ENCODE measurements around the gene SEMA5B. TPM values are rescaled to one million over a fixed set of nuclear protein-coding genes. Genes with fewer than 3 reads are reported as not detected.

Gene SEMA5B
- polyA plus RNA-seq, 3 donors from 2014 or later: not detected

- Mint-ChIP-seq H3K4me3 (peak overlapping the region; percentile 71 to 79 (median 71)), H3K4me1 (peaks cover 16 to 18% of the 10 kb centered on the region in 2 donors), H3K27me3 (ENCODE audit: low read depth in 3 of 3) (peaks cover 1 to 14% (median 8%) of the 10 kb centered on the region in 3 donors), H3K36me3 (no peaks in the 10 kb centered on the region), H3K9me3 (no peaks in the 10 kb centered on the region), H3K27ac (peak overlapping the region in 1 of 6 donors; percentile 13)
- no peak for DNase-seq
Observed at GRCh38 chr3:123067689-123068600, 40.4 kb upstream of the SEMA5B start.

- H3K9me3 Mint-ChIP-seq: no peaks in the 10 kb centered on the region
- H3K27me3 Mint-ChIP-seq (ENCODE audit: low read depth in 3 of 3): peaks cover 1 to 14% (median 10%) of the 10 kb centered on the region in 3 donors
- peak within 1 kb of the TSS; percentile 71 to 79 (median 75) for H3K4me3 Mint-ChIP-seq
- no peak within 1 kb of the TSS for H3K27ac Mint-ChIP-seq
- DNase-seq: peak in 2 of 3 donors; percentile 14 to 22
- H3K4me1 Mint-ChIP-seq: peaks cover 16 to 18% of the 10 kb centered on the region in 2 donors
- H3K36me3 Mint-ChIP-seq: no peaks in the 10 kb centered on the region
Observed at GRCh38 chr3:123066896-123067688, 39.5 kb upstream of the SEMA5B start, which contains the start of gene PDIA5. TSS of gene PDIA5 (plus strand) at chr3:123067025. CDS start at chr3:123067165, 140 bp downstream.

- no peak overlapping the region for H3K27ac Mint-ChIP-seq
- peaks cover 1 to 14% (median 10%) of the 10 kb centered on the region in 3 donors for H3K27me3 Mint-ChIP-seq (ENCODE audit: low read depth in 3 of 3)
- H3K4me1 Mint-ChIP-seq: peaks cover 16 to 18% of the 10 kb centered on the region in 2 donors
- no peak for DNase-seq
- H3K4me3 Mint-ChIP-seq: peak overlapping the region; percentile 65 to 76 (median 71)
- H3K36me3 Mint-ChIP-seq: no peaks in the 10 kb centered on the region
- H3K9me3 Mint-ChIP-seq: no peaks in the 10 kb centered on the region
Observed at GRCh38 chr3:123066599-123066895, 39.0 kb upstream of the SEMA5B start.

- Mint-ChIP-seq H3K4me3 (no peak overlapping the region), H3K27me3 (ENCODE audit: low read depth in 3 of 3) (peaks cover 4 to 18% (median 12%) of the 10 kb centered on the region in 3 donors), H3K4me1 (peaks cover 16 to 18% of the 10 kb centered on the region in 2 donors), H3K36me3 (no peaks in the 10 kb centered on the region), H3K27ac (peak overlapping the region in 2 of 6 donors; percentile 1 to 30), H3K9me3 (no peaks in the 10 kb centered on the region)
- DNase-seq: no peak
Observed at GRCh38 chr3:123064914-123065313, 37.4 kb upstream of the SEMA5B start.

- Mint-ChIP-seq H3K27me3 (ENCODE audit: low read depth in 3 of 3) (peaks cover 4 to 18% (median 12%) of the 10 kb centered on the region in 3 donors), H3K4me3 (peak overlapping the region in 1 of 5 donors; percentile 14), H3K9me3 (no peaks in the 10 kb centered on the region), H3K36me3 (no peaks in the 10 kb centered on the region), H3K4me1 (peaks cover 16 to 18% of the 10 kb centered on the region in 2 donors), H3K27ac (peak overlapping the region in 1 of 6 donors; percentile 32)
- DNase-seq: no peak
Observed at GRCh38 chr3:123064506-123064905, 36.9 kb upstream of the SEMA5B start.

GRCh38 chr3:123063034-123063433 is 35.5 kb upstream of the SEMA5B start:
- H3K36me3 Mint-ChIP-seq: no peaks in the 10 kb centered on the region
- no peak for DNase-seq
- H3K4me1 Mint-ChIP-seq: peaks cover 10 to 12% of the 10 kb centered on the region in 2 donors
- H3K27ac Mint-ChIP-seq: no peak overlapping the region
- no peaks in the 10 kb centered on the region for H3K9me3 Mint-ChIP-seq
- H3K4me3 Mint-ChIP-seq: no peak overlapping the region
- H3K27me3 Mint-ChIP-seq (ENCODE audit: low read depth in 3 of 3): peaks cover 4 to 15% (median 12%) of the 10 kb centered on the region in 3 donors

- Mint-ChIP-seq H3K36me3 (no peaks in the 10 kb centered on the region), H3K4me3 (no peak overlapping the region), H3K27ac (no peak overlapping the region), H3K27me3 (ENCODE audit: low read depth in 3 of 3) (peaks cover 4 to 10% (median 8%) of the 10 kb centered on the region in 3 donors), H3K9me3 (no peaks in the 10 kb centered on the region), H3K4me1 (peaks cover 6% of the 10 kb centered on the region in 2 donors)
- no peak for DNase-seq
Observed at GRCh38 chr3:123061856-123062255, 34.3 kb upstream of the SEMA5B start.

- no peak overlapping the region for H3K4me3 Mint-ChIP-seq
- no peak overlapping the region for H3K27ac Mint-ChIP-seq
- peaks cover 4 to 7% (median 6%) of the 10 kb centered on the region in 3 donors for H3K27me3 Mint-ChIP-seq (ENCODE audit: low read depth in 3 of 3)
- no peaks in the 10 kb centered on the region for H3K36me3 Mint-ChIP-seq
- H3K4me1 Mint-ChIP-seq: no peaks in the 10 kb centered on the region
- no peaks in the 10 kb centered on the region for H3K9me3 Mint-ChIP-seq
- DNase-seq: no peak
Observed at GRCh38 chr3:123060054-123060453, 32.5 kb upstream of the SEMA5B start.

GRCh38 chr3:123058505-123058904 is 30.9 kb upstream of the SEMA5B start:
- Mint-ChIP-seq H3K36me3 (no peaks in the 10 kb centered on the region), H3K4me1 (no peaks in the 10 kb centered on the region), H3K27me3 (ENCODE audit: low read depth in 3 of 3) (peaks cover 3 to 11% (median 8%) of the 10 kb centered on the region in 3 donors), H3K27ac (no peak overlapping the region), H3K9me3 (no peaks in the 10 kb centered on the region), H3K4me3 (no peak overlapping the region)
- DNase-seq: no peak

- Mint-ChIP-seq H3K27ac (no peak overlapping the region), H3K27me3 (ENCODE audit: low read depth in 3 of 3) (peaks cover 2 to 6% (median 6%) of the 10 kb centered on the region in 3 donors), H3K4me3 (no peak overlapping the region), H3K36me3 (no peaks in the 10 kb centered on the region), H3K9me3 (no peaks in the 10 kb centered on the region), H3K4me1 (no peaks in the 10 kb centered on the region)
- no peak for DNase-seq
Observed at GRCh38 chr3:123055352-123055751, 27.8 kb upstream of the SEMA5B start.

- Mint-ChIP-seq H3K27me3 (ENCODE audit: low read depth in 3 of 3) (peaks cover 0 to 6% (median 4%) of the 10 kb centered on the region in 3 donors), H3K36me3 (no peaks in the 10 kb centered on the region), H3K27ac (no peak overlapping the region), H3K4me3 (no peak overlapping the region), H3K9me3 (no peaks in the 10 kb centered on the region), H3K4me1 (no peaks in the 10 kb centered on the region)
- DNase-seq: no peak
Observed at GRCh38 chr3:123054931-123055330, 27.4 kb upstream of the SEMA5B start.

- Mint-ChIP-seq H3K4me1 (no peaks in the 10 kb centered on the region), H3K27ac (no peak overlapping the region), H3K9me3 (no peaks in the 10 kb centered on the region), H3K36me3 (no peaks in the 10 kb centered on the region), H3K27me3 (ENCODE audit: low read depth in 3 of 3) (peaks cover 0 to 6% (median 4%) of the 10 kb centered on the region in 3 donors), H3K4me3 (no peak overlapping the region)
- DNase-seq: no peak
Observed at GRCh38 chr3:123054109-123054778, 26.7 kb upstream of the SEMA5B start.

GRCh38 chr3:123053107-123053506 is 25.5 kb upstream of the SEMA5B start:
- H3K27ac Mint-ChIP-seq: no peak overlapping the region

More at GRCh38 chr3:123053107-123053506, 25.5 kb upstream of the SEMA5B start:
- Mint-ChIP-seq H3K4me3 (no peak overlapping the region), H3K9me3 (no peaks in the 10 kb centered on the region), H3K4me1 (no peaks in the 10 kb centered on the region), H3K27me3 (ENCODE audit: low read depth in 3 of 3) (peaks cover 0 to 6% (median 4%) of the 10 kb centered on the region in 3 donors), H3K36me3 (no peaks in the 10 kb centered on the region)
- DNase-seq: no peak

All from immature natural killer cell (primary cell).